ENCODE data around the gene GABBR1.

DNA sequence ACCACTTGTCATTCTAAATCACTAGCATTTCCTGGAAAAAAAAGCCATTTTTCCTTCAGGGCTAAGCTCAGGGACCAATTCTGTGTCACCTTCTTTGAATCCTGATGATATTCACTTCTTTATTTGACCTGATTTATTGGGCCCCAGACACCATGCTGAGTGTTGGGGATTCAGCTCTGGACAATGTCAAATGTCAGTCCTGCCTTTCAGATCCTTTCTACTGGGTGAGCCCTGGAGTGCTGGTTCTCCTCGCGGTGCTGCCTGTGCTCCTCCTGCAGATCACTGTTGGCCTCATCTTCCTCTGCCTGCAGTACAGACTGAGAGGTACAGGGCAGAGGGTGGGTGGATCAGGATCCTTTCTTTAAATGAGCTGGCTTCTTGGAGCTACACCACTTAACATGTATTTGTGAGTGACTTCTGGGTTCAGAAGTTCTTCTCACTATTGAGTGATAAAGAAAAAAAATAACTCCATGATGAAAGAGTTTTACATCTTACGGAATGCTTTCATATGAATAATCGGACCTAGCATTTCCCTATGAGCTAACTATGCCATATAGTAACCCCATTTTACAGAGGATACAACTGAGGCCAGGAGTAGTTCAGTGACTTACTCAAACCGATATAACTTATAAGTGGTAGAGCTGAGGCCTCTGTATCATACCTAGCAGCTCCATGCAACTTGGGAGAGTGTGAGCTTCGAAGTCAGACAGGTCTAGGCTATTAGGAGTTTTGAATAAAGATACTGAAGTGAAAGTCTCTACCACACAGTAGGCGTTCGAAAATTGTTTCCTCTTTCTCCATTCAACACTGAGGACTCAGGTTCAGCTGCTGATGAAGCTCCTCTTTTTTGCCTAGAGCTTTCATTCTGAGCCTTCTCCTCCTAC, 33.2 kb upstream of the GABBR1 start:
- TF ChIP-seq, protein P1, sequence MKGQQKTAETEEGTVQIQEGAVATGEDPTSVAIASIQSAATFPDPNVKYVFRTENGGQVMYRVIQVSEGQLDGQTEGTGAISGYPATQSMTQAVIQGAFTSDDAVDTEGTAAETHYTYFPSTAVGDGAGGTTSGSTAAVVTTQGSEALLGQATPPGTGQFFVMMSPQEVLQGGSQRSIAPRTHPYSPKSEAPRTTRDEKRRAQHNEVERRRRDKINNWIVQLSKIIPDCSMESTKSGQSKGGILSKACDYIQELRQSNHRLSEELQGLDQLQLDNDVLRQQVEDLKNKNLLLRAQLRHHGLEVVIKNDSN (IDR thresholded peaks at IDR 0.05; ENCODE audit: borderline replicate concordance, low read depth): no peak
- TF ChIP-seq, protein P2, sequence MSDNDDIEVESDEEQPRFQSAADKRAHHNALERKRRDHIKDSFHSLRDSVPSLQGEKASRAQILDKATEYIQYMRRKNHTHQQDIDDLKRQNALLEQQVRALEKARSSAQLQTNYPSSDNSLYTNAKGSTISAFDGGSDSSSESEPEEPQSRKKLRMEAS (IDR thresholded peaks at IDR 0.05; ENCODE audit: low read depth): no peak
- TF ChIP-seq YY1 (IDR thresholded peaks at IDR 0.05; ENCODE audit: low read depth) (no peak), TAF1 (IDR thresholded peaks at IDR 0.05; ENCODE audit: borderline replicate concordance, low read depth, low read length) (no peak), RXRA (IDR thresholded peaks at IDR 0.05; ENCODE audit: borderline replicate concordance, low read depth) (no peak), POLR2AphosphoS5 (IDR thresholded peaks at IDR 0.05; ENCODE audit: low read depth, low read length) (no peak), EZH2phosphoT487 (IDR thresholded peaks at IDR 0.05; ENCODE audit: borderline replicate concordance, low read depth) (no peak), ELF1 (IDR thresholded peaks at IDR 0.05) (no peak), RAD21 (IDR thresholded peaks at IDR 0.05; ENCODE audit: low read length) (no peak), RCOR1 (IDR thresholded peaks at IDR 0.05; ENCODE audit: low read length) (no peak), FOXJ3 (CRISPR knock-in tag; IDR thresholded peaks at IDR 0.05) (no peak)
- TF ChIP-seq, protein P3, sequence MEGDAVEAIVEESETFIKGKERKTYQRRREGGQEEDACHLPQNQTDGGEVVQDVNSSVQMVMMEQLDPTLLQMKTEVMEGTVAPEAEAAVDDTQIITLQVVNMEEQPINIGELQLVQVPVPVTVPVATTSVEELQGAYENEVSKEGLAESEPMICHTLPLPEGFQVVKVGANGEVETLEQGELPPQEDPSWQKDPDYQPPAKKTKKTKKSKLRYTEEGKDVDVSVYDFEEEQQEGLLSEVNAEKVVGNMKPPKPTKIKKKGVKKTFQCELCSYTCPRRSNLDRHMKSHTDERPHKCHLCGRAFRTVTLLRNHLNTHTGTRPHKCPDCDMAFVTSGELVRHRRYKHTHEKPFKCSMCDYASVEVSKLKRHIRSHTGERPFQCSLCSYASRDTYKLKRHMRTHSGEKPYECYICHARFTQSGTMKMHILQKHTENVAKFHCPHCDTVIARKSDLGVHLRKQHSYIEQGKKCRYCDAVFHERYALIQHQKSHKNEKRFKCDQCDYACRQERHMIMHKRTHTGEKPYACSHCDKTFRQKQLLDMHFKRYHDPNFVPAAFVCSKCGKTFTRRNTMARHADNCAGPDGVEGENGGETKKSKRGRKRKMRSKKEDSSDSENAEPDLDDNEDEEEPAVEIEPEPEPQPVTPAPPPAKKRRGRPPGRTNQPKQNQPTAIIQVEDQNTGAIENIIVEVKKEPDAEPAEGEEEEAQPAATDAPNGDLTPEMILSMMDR (IDR thresholded peaks at IDR 0.05): no peak
- TF ChIP-seq, protein P4, sequence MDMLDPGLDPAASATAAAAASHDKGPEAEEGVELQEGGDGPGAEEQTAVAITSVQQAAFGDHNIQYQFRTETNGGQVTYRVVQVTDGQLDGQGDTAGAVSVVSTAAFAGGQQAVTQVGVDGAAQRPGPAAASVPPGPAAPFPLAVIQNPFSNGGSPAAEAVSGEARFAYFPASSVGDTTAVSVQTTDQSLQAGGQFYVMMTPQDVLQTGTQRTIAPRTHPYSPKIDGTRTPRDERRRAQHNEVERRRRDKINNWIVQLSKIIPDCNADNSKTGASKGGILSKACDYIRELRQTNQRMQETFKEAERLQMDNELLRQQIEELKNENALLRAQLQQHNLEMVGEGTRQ (IDR thresholded peaks at IDR 0.05; ENCODE audit: borderline replicate concordance, low read depth, low read length): no peak
- TF ChIP-seq, protein P5, sequence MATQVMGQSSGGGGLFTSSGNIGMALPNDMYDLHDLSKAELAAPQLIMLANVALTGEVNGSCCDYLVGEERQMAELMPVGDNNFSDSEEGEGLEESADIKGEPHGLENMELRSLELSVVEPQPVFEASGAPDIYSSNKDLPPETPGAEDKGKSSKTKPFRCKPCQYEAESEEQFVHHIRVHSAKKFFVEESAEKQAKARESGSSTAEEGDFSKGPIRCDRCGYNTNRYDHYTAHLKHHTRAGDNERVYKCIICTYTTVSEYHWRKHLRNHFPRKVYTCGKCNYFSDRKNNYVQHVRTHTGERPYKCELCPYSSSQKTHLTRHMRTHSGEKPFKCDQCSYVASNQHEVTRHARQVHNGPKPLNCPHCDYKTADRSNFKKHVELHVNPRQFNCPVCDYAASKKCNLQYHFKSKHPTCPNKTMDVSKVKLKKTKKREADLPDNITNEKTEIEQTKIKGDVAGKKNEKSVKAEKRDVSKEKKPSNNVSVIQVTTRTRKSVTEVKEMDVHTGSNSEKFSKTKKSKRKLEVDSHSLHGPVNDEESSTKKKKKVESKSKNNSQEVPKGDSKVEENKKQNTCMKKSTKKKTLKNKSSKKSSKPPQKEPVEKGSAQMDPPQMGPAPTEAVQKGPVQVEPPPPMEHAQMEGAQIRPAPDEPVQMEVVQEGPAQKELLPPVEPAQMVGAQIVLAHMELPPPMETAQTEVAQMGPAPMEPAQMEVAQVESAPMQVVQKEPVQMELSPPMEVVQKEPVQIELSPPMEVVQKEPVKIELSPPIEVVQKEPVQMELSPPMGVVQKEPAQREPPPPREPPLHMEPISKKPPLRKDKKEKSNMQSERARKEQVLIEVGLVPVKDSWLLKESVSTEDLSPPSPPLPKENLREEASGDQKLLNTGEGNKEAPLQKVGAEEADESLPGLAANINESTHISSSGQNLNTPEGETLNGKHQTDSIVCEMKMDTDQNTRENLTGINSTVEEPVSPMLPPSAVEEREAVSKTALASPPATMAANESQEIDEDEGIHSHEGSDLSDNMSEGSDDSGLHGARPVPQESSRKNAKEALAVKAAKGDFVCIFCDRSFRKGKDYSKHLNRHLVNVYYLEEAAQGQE (IDR thresholded peaks at IDR 0.05; ENCODE audit: low read depth, low read length): no peak
